Upper lobe of left lung (tissue), 6 donors: ENCODE measurements around the gene EFCAB8. TPM values are rescaled to one million over a fixed set of nuclear protein-coding genes. Genes with fewer than 3 reads are reported as not detected.
A peak's percentile ranks its signal among the peaks of the same experiment; 100 is the strongest.

Experiments
- ATAC-seq, 2 donors: fragments of 200-7000 bp; cut with Tn5 transposase; one replicate each; pipeline ENCODE4 v1.9.1; 2022; ENCODE audit warnings: mild to moderate bottlenecking in 2 of 2, moderate library complexity in 2 of 2; ENCODE audit not compliant: low FRiP score in 2 of 2
- DNase-seq, 2 donors: peaks; one replicate each; pipeline ENCODE4 v3.0.0-alpha.2; 2019 to 2020
- H3K27ac ChIP-seq, 4 donors: fragments of 200-600 bp; sonication (generic); one replicate each; pipeline ENCODE4 v1.5.1; 2016 to 2019
- H3K27me3 ChIP-seq, 4 donors: fragments of 200-600 bp; sonication (generic); one replicate each; pipeline ENCODE4 v1.5.1; 2017 to 2019
- H3K36me3 ChIP-seq, 4 donors: fragments of 200-600 bp; sonication (generic); one replicate each; pipeline ENCODE4 v1.5.1; 2016 to 2019
- H3K4me1 ChIP-seq, 4 donors: fragments of 200-600 bp; sonication (generic); one replicate each; pipeline ENCODE4 v1.5.1; 2018 to 2019
- H3K4me3 ChIP-seq, 4 donors: fragments of 200-600 bp; sonication (generic); one replicate each; pipeline ENCODE4 v1.5.1; 2017 to 2019; ENCODE audit warnings: mild to moderate bottlenecking in 2 of 4, moderate library complexity in 1 of 4
- H3K9me3 ChIP-seq, 4 donors: fragments of 200-600 bp; sonication (generic); one replicate each; pipeline ENCODE4 v1.5.1; 2018 to 2019
- CTCF ChIP-seq, 6 experiments: fragments of 450-650 bp in 4 of 6; fragments of 200-600 bp in 2 of 6; sonication (generic) in 2 of 6; IDR thresholded peaks; one replicate each; pipeline ENCODE4 v1.5.1; 2016 to 2019; ENCODE audit warnings: antibody characterized with exemption in 6 of 6
- EP300 ChIP-seq, 4 donors: sonication (generic); formaldehyde crosslinking; IDR thresholded peaks; one replicate each; pipeline ENCODE4 v1.5.1; 2017; ENCODE audit warnings: antibody characterized with exemption in 4 of 4, control low read depth in 2 of 4
- POLR2A ChIP-seq, 4 donors: fragments of 450-650 bp; IDR thresholded peaks; one replicate each; pipeline ENCODE4 v1.5.1; 2016 to 2017; ENCODE audit warnings: antibody characterized with exemption in 4 of 4, mild to moderate bottlenecking in 2 of 4
- POLR2AphosphoS5 ChIP-seq, 2 donors: sonication (generic); formaldehyde crosslinking; IDR thresholded peaks; one replicate each; pipeline ENCODE4 v1.5.1; 2017; ENCODE audit warnings: antibody characterized with exemption in 2 of 2
- WGBS, 2 donors: methylation state at CpG; one replicate each; pipeline ENCODE4 v1.1.5; 2017 to 2018; 5-methylcytosine and 5-hydroxymethylcytosine counted together
- total RNA-seq, 6 donors: library from RNA; depleted of rRNA in 4 of 6; stranded (reverse); fragments of >200 nt in 4 of 6; gene quantifications; one replicate each; pipeline versions ENCODE4 v1.1.0 to v1.2.1, GENCODE V29; 2016 to 2021
- donor health status: DM: no; HTN: no; CAD: no; lungs with moderate emphysema.
- donor health status: DM: no; HTN: yes; CAD: no; lungs with severe emphysema.

The EFCAB8 gene
- total RNA-seq, 6 donors from 2014 or later: 0.10 to 3.3 (median 0.67) TPM

- no peaks in the 10 kb centered on the region for H3K36me3 ChIP-seq
- no peaks in the 10 kb centered on the region for H3K4me1 ChIP-seq
- ATAC-seq (no peak), DNase-seq (no peak)
- 83 to 90% methylated on average over 8 of the region's 8 CpGs for WGBS, 2 donors
- H3K27ac ChIP-seq: no peak overlapping the region
- peaks cover 0 to 8% (median 7%) of the 10 kb centered on the region in 4 donors for H3K9me3 ChIP-seq
- TF ChIP-seq POLR2A (IDR thresholded peaks at IDR 0.05) (no peak), CTCF (IDR thresholded peaks at IDR 0.05) (no peak), POLR2AphosphoS5 (IDR thresholded peaks at IDR 0.05) (no peak), EP300 (IDR thresholded peaks at IDR 0.05) (no peak)
- H3K27me3 ChIP-seq: no peaks in the 10 kb centered on the region
- H3K4me3 ChIP-seq: no peak overlapping the region
Observed at GRCh38 chr20:32993496-32994050, 134.8 kb downstream of the EFCAB8 start.

- DNase-seq (no peak), ATAC-seq (no peak)
- TF ChIP-seq POLR2A (IDR thresholded peaks at IDR 0.05) (no peak), POLR2AphosphoS5 (IDR thresholded peaks at IDR 0.05) (no peak), CTCF (IDR thresholded peaks at IDR 0.05) (no peak), EP300 (IDR thresholded peaks at IDR 0.05) (no peak)
- Histone ChIP-seq H3K36me3 (no peaks in the 10 kb centered on the region), H3K27me3 (no peaks in the 10 kb centered on the region), H3K4me1 (no peaks in the 10 kb centered on the region), H3K9me3 (peaks cover 0 to 8% (median 7%) of the 10 kb centered on the region in 4 donors), H3K4me3 (no peak overlapping the region), H3K27ac (no peak overlapping the region)
Observed at GRCh38 chr20:32995802-32996201, 137.1 kb downstream of the EFCAB8 start.

DNA sequence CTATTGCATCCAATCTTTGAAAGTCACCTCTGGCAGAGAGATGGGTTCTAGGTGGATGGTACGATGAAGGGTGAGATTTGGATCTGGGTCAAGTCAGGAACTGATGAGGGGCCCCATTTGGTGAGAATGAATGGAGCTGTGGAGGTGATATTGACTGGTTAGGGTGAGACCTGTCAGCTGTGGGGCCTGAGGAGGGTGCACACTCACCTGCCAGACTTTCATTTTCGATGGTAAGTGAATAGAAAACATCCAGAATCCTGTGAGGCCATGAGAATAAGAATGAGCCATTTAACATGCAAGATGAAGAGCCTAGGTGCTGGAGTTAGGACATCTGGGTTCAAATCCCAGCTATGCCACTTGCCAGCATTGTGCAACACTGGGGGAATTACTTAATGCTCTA lies 138.7 kb downstream of the EFCAB8 start:
- WGBS, 2 donors: 72 to 82% methylated on average over 2 of the region's 2 CpGs
- Histone ChIP-seq H3K9me3 (peaks cover 0 to 8% (median 7%) of the 10 kb centered on the region in 4 donors), H3K4me3 (no peak overlapping the region), H3K36me3 (no peaks in the 10 kb centered on the region), H3K27ac (no peak overlapping the region), H3K27me3 (no peaks in the 10 kb centered on the region), H3K4me1 (no peaks in the 10 kb centered on the region)
- ATAC-seq (no peak), DNase-seq (no peak)
- TF ChIP-seq POLR2A (IDR thresholded peaks at IDR 0.05) (no peak), POLR2AphosphoS5 (IDR thresholded peaks at IDR 0.05) (no peak), CTCF (IDR thresholded peaks at IDR 0.05) (no peak), EP300 (IDR thresholded peaks at IDR 0.05) (no peak)

- H3K36me3 ChIP-seq: no peaks in the 10 kb centered on the region
- DNase-seq (no peak), ATAC-seq (peak in 1 of 2 donors; percentile 41)
- no peaks in the 10 kb centered on the region for H3K27me3 ChIP-seq
- H3K4me1 ChIP-seq: no peaks in the 10 kb centered on the region
- no peak overlapping the region for H3K4me3 ChIP-seq
- H3K27ac ChIP-seq: no peak overlapping the region
- WGBS, 2 donors: 58 to 59% methylated on average over 9 of the region's 9 CpGs
- peaks cover 0 to 8% (median 6%) of the 10 kb centered on the region in 4 donors for H3K9me3 ChIP-seq
- TF ChIP-seq POLR2AphosphoS5 (IDR thresholded peaks at IDR 0.05) (no peak), CTCF (IDR thresholded peaks at IDR 0.05) (no peak), POLR2A (IDR thresholded peaks at IDR 0.05) (no peak), EP300 (IDR thresholded peaks at IDR 0.05) (no peak)
Observed at GRCh38 chr20:32999603-33000250, 141.0 kb downstream of the EFCAB8 start.
